ENCODE measurements around the gene UQCR11. TPM values are rescaled to one million over a fixed set of nuclear protein-coding genes. Genes with fewer than 3 reads are reported as not detected.

UQCR11 gene
- total RNA-seq, 1 experiment from 2014 or later: 256 TPM

- ChIA-PET POLR2A (ENCODE audit: low non-redundant PET) (no interaction called here), CTCF (no interaction called here)
- H3K27me3 ChIP-seq (replicated peaks; ENCODE audit: insufficient read depth, low read depth, low read length, poor library complexity): no peaks in the 10 kb centered on the region
- peaks cover 2% of the 10 kb centered on the region for H3K4me1 ChIP-seq (ENCODE audit: insufficient read depth, low read length, poor library complexity, severe bottlenecking)
- no TSS peak for BruUV-seq (replicated peaks)
- H3K4me3 ChIP-seq (ENCODE audit: low read depth, low read length, poor library complexity, severe bottlenecking): no peak overlapping the region
- no peak for DNase-seq (ENCODE audit: low spot score)
- TF ChIP-seq CTCF (conservative IDR thresholded peaks at IDR 0.05; ENCODE audit: low read depth, low read length) (no peak), EZH2 (IDR thresholded peaks at IDR 0.05; ENCODE audit: borderline replicate concordance, low read depth, low read length, poor library complexity, severe bottlenecking) (no peak)
- no peaks in the 10 kb centered on the region for H3K9me3 ChIP-seq (ENCODE audit: low read depth, low read length, poor library complexity, severe bottlenecking)
- H3K27ac ChIP-seq (ENCODE audit: low read depth, low read length, poor library complexity, severe bottlenecking): no peak overlapping the region
- H3K36me3 ChIP-seq (ENCODE audit: insufficient read depth, low read length, poor library complexity, severe bottlenecking): peaks cover 45% of the 10 kb centered on the region
- intact Hi-C loops (cut with micrococcal nuclease; ENCODE audit: unreplicated experiment): no loop called here
Observed at GRCh38 chr19:1585243-1585580, 20.1 kb downstream of the UQCR11 start.

- Histone ChIP-seq H3K27ac (ENCODE audit: low read depth, low read length, poor library complexity, severe bottlenecking) (no peak overlapping the region), H3K27me3 (replicated peaks; ENCODE audit: insufficient read depth, low read depth, low read length, poor library complexity) (no peaks in the 10 kb centered on the region), H3K36me3 (ENCODE audit: insufficient read depth, low read length, poor library complexity, severe bottlenecking) (peaks cover 48% of the 10 kb centered on the region), H3K4me3 (ENCODE audit: low read depth, low read length, poor library complexity, severe bottlenecking) (no peak overlapping the region), H3K4me1 (ENCODE audit: insufficient read depth, low read length, poor library complexity, severe bottlenecking) (no peaks in the 10 kb centered on the region), H3K9me3 (ENCODE audit: low read depth, low read length, poor library complexity, severe bottlenecking) (no peaks in the 10 kb centered on the region)
- no peak for TF ChIP-seq CTCF (conservative IDR thresholded peaks at IDR 0.05; ENCODE audit: low read depth, low read length)
- TF ChIP-seq EZH2 (IDR thresholded peaks at IDR 0.05; ENCODE audit: borderline replicate concordance, low read depth, low read length, poor library complexity, severe bottlenecking): no peak
- intact Hi-C loops (cut with micrococcal nuclease; ENCODE audit: unreplicated experiment): no loop called here
- DNase-seq (ENCODE audit: low spot score): no peak
- BruUV-seq (replicated peaks): no TSS peak
- ChIA-PET POLR2A (ENCODE audit: low non-redundant PET) (no interaction called here), CTCF (no interaction called here)
Observed at GRCh38 chr19:1584500-1585242, 20.6 kb downstream of the UQCR11 start.

GRCh38 chr19:1582201-1582600 lies 23.1 kb downstream of the UQCR11 start:
- TF ChIP-seq EZH2 (IDR thresholded peaks at IDR 0.05; ENCODE audit: borderline replicate concordance, low read depth, low read length, poor library complexity, severe bottlenecking): no peak
- no peak for TF ChIP-seq CTCF (conservative IDR thresholded peaks at IDR 0.05; ENCODE audit: low read depth, low read length)
- Histone ChIP-seq H3K36me3 (ENCODE audit: insufficient read depth, low read length, poor library complexity, severe bottlenecking) (peaks cover 70% of the 10 kb centered on the region), H3K9me3 (ENCODE audit: low read depth, low read length, poor library complexity, severe bottlenecking) (no peaks in the 10 kb centered on the region), H3K4me3 (ENCODE audit: low read depth, low read length, poor library complexity, severe bottlenecking) (no peak overlapping the region), H3K27me3 (replicated peaks; ENCODE audit: insufficient read depth, low read depth, low read length, poor library complexity) (no peaks in the 10 kb centered on the region), H3K27ac (ENCODE audit: low read depth, low read length, poor library complexity, severe bottlenecking) (no peak overlapping the region), H3K4me1 (ENCODE audit: insufficient read depth, low read length, poor library complexity, severe bottlenecking) (no peaks in the 10 kb centered on the region)
- POLR2A ChIA-PET (ENCODE audit: low non-redundant PET): no interaction called here
- intact Hi-C loops (cut with micrococcal nuclease; ENCODE audit: unreplicated experiment): no loop called here
- DNase-seq (ENCODE audit: low spot score): no peak
- no TSS peak for BruUV-seq (replicated peaks)
- CTCF ChIA-PET: interaction anchor here (0.7 kb wide), 1 partner anchor 40 kb away, joined by 7 read pairs; no protein-coding TSS in a partner anchor

Data from A673 (cell line).